ENCODE results near the gene CACNA1F. TPM values are rescaled to one million over a fixed set of nuclear protein-coding genes. Genes with fewer than 3 reads are reported as not detected.
A peak's percentile ranks its signal among the peaks of the same experiment; 100 is the strongest.

CACNA1F gene
- total and polyA plus RNA-seq, 9 of the 15 experiments (the other 6 are each of a cell fraction or from before 2014, with no cell fraction given): under 0.01 to 0.41 (median 0.03) TPM; not detected in 3

- TF ChIP-seq, protein P1, sequence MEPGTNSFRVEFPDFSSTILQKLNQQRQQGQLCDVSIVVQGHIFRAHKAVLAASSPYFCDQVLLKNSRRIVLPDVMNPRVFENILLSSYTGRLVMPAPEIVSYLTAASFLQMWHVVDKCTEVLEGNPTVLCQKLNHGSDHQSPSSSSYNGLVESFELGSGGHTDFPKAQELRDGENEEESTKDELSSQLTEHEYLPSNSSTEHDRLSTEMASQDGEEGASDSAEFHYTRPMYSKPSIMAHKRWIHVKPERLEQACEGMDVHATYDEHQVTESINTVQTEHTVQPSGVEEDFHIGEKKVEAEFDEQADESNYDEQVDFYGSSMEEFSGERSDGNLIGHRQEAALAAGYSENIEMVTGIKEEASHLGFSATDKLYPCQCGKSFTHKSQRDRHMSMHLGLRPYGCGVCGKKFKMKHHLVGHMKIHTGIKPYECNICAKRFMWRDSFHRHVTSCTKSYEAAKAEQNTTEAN (CRISPR knock-in tag; IDR thresholded peaks at IDR 0.05): no peak
- TF ChIP-seq NFIC (IDR thresholded peaks at IDR 0.05): peak; percentile 95
- peak in 1 of 3 experiments; percentile 59; a peak in 2 of 6 replicates for TF ChIP-seq ZBTB11 (CRISPR knock-in tag; IDR thresholded peaks at IDR 0.05)
- no peak for TF ChIP-seq E2F1 (CRISPR knock-in tag; IDR thresholded peaks at IDR 0.05)
- TF ChIP-seq EHMT2 (IDR thresholded peaks at IDR 0.05): 0 out of 2 replicates have a peak, but pooled peaks have one; percentile 68
- peak in 1 of 2 experiments; percentile 81; a peak in 2 of 4 replicates for TF ChIP-seq TBL1XR1 (IDR thresholded peaks at IDR 0.05; ENCODE audit: low read length in 2 of 2)
- TF ChIP-seq ZNF3 (CRISPR knock-in tag; IDR thresholded peaks at IDR 0.05): no peak
- TF ChIP-seq ZNF431 (CRISPR knock-in tag; IDR thresholded peaks at IDR 0.05): no peak
- no peak for TF ChIP-seq ZKSCAN3 (CRISPR knock-in tag; IDR thresholded peaks at IDR 0.05)
- TF ChIP-seq ZBTB9 (CRISPR knock-in tag; IDR thresholded peaks at IDR 0.05): no peak
- TF ChIP-seq, protein P2, sequence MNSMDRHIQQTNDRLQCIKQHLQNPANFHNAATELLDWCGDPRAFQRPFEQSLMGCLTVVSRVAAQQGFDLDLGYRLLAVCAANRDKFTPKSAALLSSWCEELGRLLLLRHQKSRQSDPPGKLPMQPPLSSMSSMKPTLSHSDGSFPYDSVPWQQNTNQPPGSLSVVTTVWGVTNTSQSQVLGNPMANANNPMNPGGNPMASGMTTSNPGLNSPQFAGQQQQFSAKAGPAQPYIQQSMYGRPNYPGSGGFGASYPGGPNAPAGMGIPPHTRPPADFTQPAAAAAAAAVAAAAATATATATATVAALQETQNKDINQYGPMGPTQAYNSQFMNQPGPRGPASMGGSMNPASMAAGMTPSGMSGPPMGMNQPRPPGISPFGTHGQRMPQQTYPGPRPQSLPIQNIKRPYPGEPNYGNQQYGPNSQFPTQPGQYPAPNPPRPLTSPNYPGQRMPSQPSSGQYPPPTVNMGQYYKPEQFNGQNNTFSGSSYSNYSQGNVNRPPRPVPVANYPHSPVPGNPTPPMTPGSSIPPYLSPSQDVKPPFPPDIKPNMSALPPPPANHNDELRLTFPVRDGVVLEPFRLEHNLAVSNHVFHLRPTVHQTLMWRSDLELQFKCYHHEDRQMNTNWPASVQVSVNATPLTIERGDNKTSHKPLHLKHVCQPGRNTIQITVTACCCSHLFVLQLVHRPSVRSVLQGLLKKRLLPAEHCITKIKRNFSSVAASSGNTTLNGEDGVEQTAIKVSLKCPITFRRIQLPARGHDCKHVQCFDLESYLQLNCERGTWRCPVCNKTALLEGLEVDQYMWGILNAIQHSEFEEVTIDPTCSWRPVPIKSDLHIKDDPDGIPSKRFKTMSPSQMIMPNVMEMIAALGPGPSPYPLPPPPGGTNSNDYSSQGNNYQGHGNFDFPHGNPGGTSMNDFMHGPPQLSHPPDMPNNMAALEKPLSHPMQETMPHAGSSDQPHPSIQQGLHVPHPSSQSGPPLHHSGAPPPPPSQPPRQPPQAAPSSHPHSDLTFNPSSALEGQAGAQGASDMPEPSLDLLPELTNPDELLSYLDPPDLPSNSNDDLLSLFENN (IDR thresholded peaks at IDR 0.05; ENCODE audit: low read depth in 2 of 2, low read length in 2 of 2): no peak
- TF ChIP-seq, protein P3, sequence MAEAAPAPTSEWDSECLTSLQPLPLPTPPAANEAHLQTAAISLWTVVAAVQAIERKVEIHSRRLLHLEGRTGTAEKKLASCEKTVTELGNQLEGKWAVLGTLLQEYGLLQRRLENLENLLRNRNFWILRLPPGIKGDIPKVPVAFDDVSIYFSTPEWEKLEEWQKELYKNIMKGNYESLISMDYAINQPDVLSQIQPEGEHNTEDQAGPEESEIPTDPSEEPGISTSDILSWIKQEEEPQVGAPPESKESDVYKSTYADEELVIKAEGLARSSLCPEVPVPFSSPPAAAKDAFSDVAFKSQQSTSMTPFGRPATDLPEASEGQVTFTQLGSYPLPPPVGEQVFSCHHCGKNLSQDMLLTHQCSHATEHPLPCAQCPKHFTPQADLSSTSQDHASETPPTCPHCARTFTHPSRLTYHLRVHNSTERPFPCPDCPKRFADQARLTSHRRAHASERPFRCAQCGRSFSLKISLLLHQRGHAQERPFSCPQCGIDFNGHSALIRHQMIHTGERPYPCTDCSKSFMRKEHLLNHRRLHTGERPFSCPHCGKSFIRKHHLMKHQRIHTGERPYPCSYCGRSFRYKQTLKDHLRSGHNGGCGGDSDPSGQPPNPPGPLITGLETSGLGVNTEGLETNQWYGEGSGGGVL (CRISPR knock-in tag; IDR thresholded peaks at IDR 0.05): no peak
- TF ChIP-seq MECOM (CRISPR knock-in tag; IDR thresholded peaks at IDR 0.05): peak; percentile 97
- TF ChIP-seq ZFX (CRISPR knock-in tag; IDR thresholded peaks at IDR 0.05): no peak
- TF ChIP-seq HDAC6 (IDR thresholded peaks at IDR 0.05; ENCODE audit: low read depth, low read length): no peak
Observed at GRCh38 chrX:49244207-49244606, 11.1 kb upstream of the CACNA1F start (continued).
